HCT116 (cell line): ENCODE results near the gene THBS3. TPM values are rescaled to one million over a fixed set of nuclear protein-coding genes. Genes with fewer than 3 reads are reported as not detected.

ENCODE experiments used
- ATAC-seq: fragments of 200-7000 bp; cut with Tn5 transposase; 2 replicates; pipeline ENCODE4 v1.9.1; 2020; ENCODE audit warnings: mild to moderate bottlenecking, moderate library complexity
- BruUV-seq: library from RNA; stranded (reverse); fragments of 400-500 nt; replicated peaks from 2 replicates; lab custom pipeline; 2021; lab: Mats Ljungman, UMichigan
- CTCF ChIA-PET: fragments of 300-600 bp; sonication (Branson Sonifier 250); formaldehyde crosslinking; loops from one replicate; lab custom pipeline; 2021; ENCODE audit warnings: antibody characterized with exemption; lab: Charles Lee
- POLR2A ChIA-PET: fragments of 300-600, 350-600 bp; sonication (Branson Sonifier 250); formaldehyde crosslinking; loops from one replicate; lab custom pipeline; 2021; ENCODE audit warnings: antibody characterized with exemption; lab: Charles Lee
- RAD21 ChIA-PET, 2 experiments: fragments of 300-600 bp; sonication (Branson Sonifier 250); formaldehyde crosslinking; loops; one replicate each; lab custom pipeline; 2023; ENCODE audit warnings: low total read pairs in 2 of 2; ENCODE audit not compliant: uncharacterized antibody in 2 of 2, unreplicated experiment in 2 of 2, low non-redundant PET in 1 of 2; lab: Charles Lee
- DNase-seq: peaks from one replicate; pipeline ENCODE4 v3.0.0-alpha.2; 2010; ENCODE audit warnings: low read depth, low spot score
- H2AFZ ChIP-seq: fragments of 200-600 bp; shearing (Covaris generic), sonication (generic); 2 replicates; pipeline ENCODE4 v1.6.1; 2017; ENCODE audit warnings: low read depth, mixed run types, mixed read lengths, antibody characterized with exemption, low read length; ENCODE audit not compliant: poor library complexity, severe bottlenecking
- H3K27ac ChIP-seq: 2 replicates; pipeline ENCODE4 v1.5.1; 2012; ENCODE audit warnings: low read depth, low read length
- H3K27me3 ChIP-seq: fragments of 200-600 bp; sonication (generic); 2 replicates; pipeline ENCODE4 v1.6.1; 2016; ENCODE audit warnings: mixed run types, low read length, mixed read lengths; ENCODE audit not compliant: insufficient read depth
- H3K36me3 ChIP-seq, 2 experiments: fragments of 200-500 bp in 1 of 2; fragments of 200-600 bp in 1 of 2; sonication (Bioruptor generic) in 1 of 2; sonication (generic) in 1 of 2; 2 replicates each; pipeline versions ENCODE4 v1.5.1 to v1.6.1; 2014 to 2016; ENCODE audit warnings: low read length in 2 of 2, inconsistent platforms in 1 of 2, mixed read lengths in 1 of 2, mixed run types in 1 of 2; ENCODE audit not compliant: insufficient read depth in 2 of 2, control insufficient read depth in 1 of 2
- H3K4me1 ChIP-seq, 2 experiments: fragments of 200-600 bp in 1 of 2; sonication (generic) in 1 of 2; 2 replicates each; pipeline versions ENCODE4 v1.5.1 to v1.6.1; 2012 to 2017; ENCODE audit warnings: low read length in 2 of 2, inconsistent platforms in 1 of 2, mild to moderate bottlenecking in 1 of 2, mixed read lengths in 1 of 2, mixed run types in 1 of 2, moderate library complexity in 1 of 2; ENCODE audit not compliant: insufficient read depth in 2 of 2, control insufficient read depth in 1 of 2
- H3K4me2 ChIP-seq: fragments of 200-600 bp; sonication (generic); 2 replicates; pipeline ENCODE4 v1.6.1; 2017; ENCODE audit warnings: mixed run types, low read length, mixed read lengths
- H3K4me3 ChIP-seq, 2 experiments: fragments of 200-600 bp in 1 of 2; sonication (generic) in 1 of 2; replicated peaks in 1 of 2; 2 replicates each; pipeline ENCODE4 v1.5.1; 2011 to 2016; ENCODE audit warnings: low read length in 2 of 2, control low read depth in 1 of 2, low read depth in 1 of 2, mild to moderate bottlenecking in 1 of 2, mixed read lengths in 1 of 2, mixed run types in 1 of 2
- H3K79me2 ChIP-seq: fragments of 200-600 bp; sonication (generic); 2 replicates; pipeline ENCODE4 v1.6.1; 2017; ENCODE audit warnings: mild to moderate bottlenecking, mixed run types, low read length, moderate library complexity, mixed read lengths; ENCODE audit not compliant: insufficient read depth
- H3K9ac ChIP-seq: fragments of 200-600 bp; sonication (generic); 2 replicates; pipeline ENCODE4 v1.6.1; 2016; ENCODE audit warnings: low read length, mixed read lengths
- H3K9me2 ChIP-seq: fragments of 200-600 bp; sonication (generic), shearing (Covaris generic); 2 replicates; pipeline ENCODE4 v1.6.1; 2017; ENCODE audit warnings: mixed run types, mild to moderate bottlenecking, moderate library complexity; ENCODE audit not compliant: insufficient read depth
- H3K9me3 ChIP-seq, 2 experiments: fragments of 200-500 bp in 1 of 2; fragments of 200-600 bp in 1 of 2; sonication (Bioruptor generic) in 1 of 2; sonication (generic) in 1 of 2; 2 replicates each; pipeline ENCODE4 v1.6.1; 2014 to 2017; ENCODE audit warnings: low read length in 2 of 2, mixed read lengths in 2 of 2, inconsistent platforms in 1 of 2, low read depth in 1 of 2, mild to moderate bottlenecking in 1 of 2, mixed run types in 1 of 2, moderate library complexity in 1 of 2; ENCODE audit not compliant: control insufficient read depth in 1 of 2, insufficient read depth in 1 of 2
- H4K20me1 ChIP-seq: fragments of 200-600 bp; sonication (generic), shearing (Covaris generic); 2 replicates; pipeline ENCODE4 v1.6.1; 2017; ENCODE audit warnings: mixed run types, mild to moderate bottlenecking, moderate library complexity; ENCODE audit not compliant: insufficient read depth
- ATF3 ChIP-seq: IDR thresholded peaks from 2 replicates; pipeline ENCODE4 v1.6.1; 2012
- CBX3 ChIP-seq: IDR thresholded peaks from 2 replicates; pipeline ENCODE4 v1.6.1; 2012; ENCODE audit warnings: low read depth
- CEBPB ChIP-seq: IDR thresholded peaks from 2 replicates; pipeline ENCODE4 v1.6.1; 2012; ENCODE audit warnings: low read depth
- CTCF ChIP-seq, 3 experiments: fragments of 200-600 bp in 1 of 3; sonication (generic) in 1 of 3; IDR thresholded peaks in 2 of 3; conservative IDR thresholded peaks in 1 of 3; 2 replicates each; pipeline ENCODE4 v1.5.1; 2012 to 2017; ENCODE audit warnings: low read depth in 2 of 3, low read length in 2 of 3, antibody characterized with exemption in 1 of 3, borderline replicate concordance in 1 of 3, control low read depth in 1 of 3, mild to moderate bottlenecking in 1 of 3, mixed read lengths in 1 of 3, mixed run types in 1 of 3, moderate library complexity in 1 of 3; ENCODE audit not compliant: insufficient read depth in 1 of 3
- ELF1 ChIP-seq: IDR thresholded peaks from 2 replicates; pipeline ENCODE4 v1.6.1; 2012; ENCODE audit warnings: low read depth, borderline replicate concordance
- EZH2phosphoT487 ChIP-seq: fragments of 200-600 bp; IDR thresholded peaks from 2 replicates; pipeline ENCODE4 v1.6.1; 2018; ENCODE audit warnings: antibody characterized with exemption, borderline replicate concordance
- JUND ChIP-seq: IDR thresholded peaks from 2 replicates; pipeline ENCODE4 v1.6.1; 2012
- RAD21 ChIP-seq: IDR thresholded peaks from 2 replicates; pipeline ENCODE4 v1.6.1; 2012; ENCODE audit warnings: low read depth, mild to moderate bottlenecking
- REST ChIP-seq: IDR thresholded peaks from 2 replicates; pipeline ENCODE4 v1.6.1; 2012; ENCODE audit warnings: low read depth
- SIN3A ChIP-seq: IDR thresholded peaks from 2 replicates; pipeline ENCODE4 v1.6.1; 2012; ENCODE audit warnings: low read depth
- ZFX ChIP-seq: fragments of 450-650 bp; IDR thresholded peaks from 2 replicates; pipeline ENCODE4 v1.6.1; 2017
- ZNF274 ChIP-seq: fragments of 200-500 bp; sonication (Bioruptor generic); IDR thresholded peaks from 2 replicates; pipeline ENCODE4 v1.6.1; 2014; ENCODE audit warnings: mild to moderate bottlenecking, low read depth, low read length, inconsistent platforms
- intact Hi-C: fragments of 100-400 bp; cut with micrococcal nuclease; formaldehyde crosslinking; loops from 2 replicates; pipeline ENCODE4 v1.10.0; 2022
- total RNA-seq: library from RNA; stranded (reverse); gene quantifications from one replicate; pipeline ENCODE4 v1.2.1, GENCODE V29; 2021; ENCODE audit not compliant: unreplicated experiment

The THBS3 gene
- total RNA-seq, 1 experiment from 2014 or later: 15.9 TPM

GRCh38 chr1:155254228-155254713 is 46.6 kb upstream of the THBS3 start:
- RAD21 ChIA-PET: no interaction called here
- H2AFZ ChIP-seq: no peak overlapping the region
- CTCF ChIA-PET: interaction anchor here (1.5 kb wide), 1 partner anchor 81 kb away, joined by 3 read pairs; the partner anchor contains the start of gene KRTCAP2
- BruUV-seq: no TSS peak
- peak overlapping the region; percentile 81 for H3K9ac ChIP-seq
- DNase-seq: no peak
- H3K36me3 ChIP-seq: peaks cover 7 to 8% of the 10 kb centered on the region in 2 experiments; a peak in 3 of 4 replicates
- no peaks in the 10 kb centered on the region for H3K9me3 ChIP-seq
- H3K4me3 ChIP-seq: peak overlapping the region; percentile 75 to 84
- no peaks in the 10 kb centered on the region for H4K20me1 ChIP-seq
- peaks cover 11% of the 10 kb centered on the region; the same call in 1 of the 2 replicates for H3K79me2 ChIP-seq
- peaks cover 16 to 35% of the 10 kb centered on the region in 2 experiments; a peak in 3 of 4 replicates for H3K4me1 ChIP-seq
- H3K9me2 ChIP-seq: no peaks in the 10 kb centered on the region
- POLR2A ChIA-PET: no interaction called here
- no peaks in the 10 kb centered on the region for H3K27me3 ChIP-seq
- no peak for ATAC-seq
- intact Hi-C loops: loop anchor here (5.0 kb wide), 1 partner anchor 53 kb away; the partner anchor contains the start of gene FDPS
- TF ChIP-seq ELF1 (no peak), JUND (no peak), ZNF274 (no peak), SIN3A (no peak)
- peak overlapping the region; percentile 62 for H3K27ac ChIP-seq
- H3K4me2 ChIP-seq: peak overlapping the region; percentile 95

- Histone ChIP-seq H3K9ac (peak overlapping the region; percentile 81), H2AFZ (no peak overlapping the region), H3K4me2 (peak overlapping the region; percentile 95), H3K79me2 (peaks cover 11% of the 10 kb centered on the region; the same call in 1 of the 2 replicates), H3K27me3 (no peaks in the 10 kb centered on the region), H3K9me2 (no peaks in the 10 kb centered on the region), H3K36me3 (peaks cover 6 to 8% of the 10 kb centered on the region in 2 experiments; a peak in 3 of 4 replicates), H3K27ac (peak overlapping the region; percentile 62), H4K20me1 (no peaks in the 10 kb centered on the region), H3K4me3 (peak overlapping the region; percentile 75 to 84), H3K9me3 (no peaks in the 10 kb centered on the region), H3K4me1 (peaks cover 16 to 35% of the 10 kb centered on the region in 2 experiments; a peak in 3 of 4 replicates)
- POLR2A ChIA-PET: no interaction called here
- no TSS peak for BruUV-seq
- no peak for ATAC-seq
- DNase-seq: no peak
- RAD21 ChIA-PET: no interaction called here
- intact Hi-C loops: loop anchor here (5.0 kb wide), 1 partner anchor 54 kb away; the partner anchor contains the start of gene FDPS
- CTCF ChIA-PET: interaction anchor here (1.5 kb wide), 1 partner anchor 81 kb away, joined by 3 read pairs; the partner anchor contains the start of gene KRTCAP2
- TF ChIP-seq CTCF (IDR thresholded peaks at IDR 0.05 in 2 of 3, conservative IDR thresholded peaks at IDR 0.05 in 1 of 3; ENCODE audit: borderline replicate concordance in 1 of 3, insufficient read depth in 1 of 3, low read depth in 2 of 3, low read length in 2 of 3): no peak
- TF ChIP-seq ZNF274: no peak
- TF ChIP-seq EZH2phosphoT487: no peak
- no peak for TF ChIP-seq ZFX
- no peak for TF ChIP-seq JUND
- TF ChIP-seq CEBPB: no peak
- no peak for TF ChIP-seq REST
- no peak for TF ChIP-seq RAD21
- no peak for TF ChIP-seq ATF3
- TF ChIP-seq CBX3: no peak
Observed at GRCh38 chr1:155253797-155254196, 46.1 kb upstream of the THBS3 start.
